ENCODE data around the gene PEPD.

DNA sequence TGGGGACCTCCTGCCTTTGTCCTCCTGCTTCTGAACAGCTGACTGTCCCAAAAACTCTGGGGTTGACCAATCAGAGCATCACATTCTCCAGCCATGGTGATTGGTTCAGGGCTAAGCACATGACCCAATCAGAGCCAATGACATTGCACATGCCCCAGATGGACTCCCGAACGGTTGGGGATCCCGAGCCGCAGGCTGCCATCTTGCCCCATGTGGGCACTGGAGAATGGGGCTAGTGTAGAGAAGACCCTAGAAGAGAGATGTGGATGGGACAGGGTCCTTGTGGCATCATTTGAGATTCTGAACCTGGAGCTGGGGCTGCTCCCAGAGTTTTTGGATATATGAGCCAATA lies 31.3 kb upstream of the PEPD start:
- TF ChIP-seq, protein P1, sequence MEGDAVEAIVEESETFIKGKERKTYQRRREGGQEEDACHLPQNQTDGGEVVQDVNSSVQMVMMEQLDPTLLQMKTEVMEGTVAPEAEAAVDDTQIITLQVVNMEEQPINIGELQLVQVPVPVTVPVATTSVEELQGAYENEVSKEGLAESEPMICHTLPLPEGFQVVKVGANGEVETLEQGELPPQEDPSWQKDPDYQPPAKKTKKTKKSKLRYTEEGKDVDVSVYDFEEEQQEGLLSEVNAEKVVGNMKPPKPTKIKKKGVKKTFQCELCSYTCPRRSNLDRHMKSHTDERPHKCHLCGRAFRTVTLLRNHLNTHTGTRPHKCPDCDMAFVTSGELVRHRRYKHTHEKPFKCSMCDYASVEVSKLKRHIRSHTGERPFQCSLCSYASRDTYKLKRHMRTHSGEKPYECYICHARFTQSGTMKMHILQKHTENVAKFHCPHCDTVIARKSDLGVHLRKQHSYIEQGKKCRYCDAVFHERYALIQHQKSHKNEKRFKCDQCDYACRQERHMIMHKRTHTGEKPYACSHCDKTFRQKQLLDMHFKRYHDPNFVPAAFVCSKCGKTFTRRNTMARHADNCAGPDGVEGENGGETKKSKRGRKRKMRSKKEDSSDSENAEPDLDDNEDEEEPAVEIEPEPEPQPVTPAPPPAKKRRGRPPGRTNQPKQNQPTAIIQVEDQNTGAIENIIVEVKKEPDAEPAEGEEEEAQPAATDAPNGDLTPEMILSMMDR (IDR thresholded peaks at IDR 0.05; ENCODE audit: insufficient read depth, low read length, poor library complexity, severe bottlenecking): no peak
- no peak for TF ChIP-seq EZH2phosphoT487 (conservative IDR thresholded peaks at IDR 0.05; ENCODE audit: low read length)
